DND-41 (cell line): ENCODE data around the gene GLMP.

Source experiments
- CTCF ChIP-seq: IDR thresholded peaks from 2 replicates; pipeline ENCODE4 v1.5.1; 2012; ENCODE audit warnings: borderline replicate concordance, low read length, moderate library complexity, mild to moderate bottlenecking; ENCODE audit not compliant: poor library complexity, severe bottlenecking; ENCODE audit errors: extremely low read depth
- EZH2 ChIP-seq: IDR thresholded peaks from 3 replicates; pipeline ENCODE4 v1.6.1; 2012; ENCODE audit warnings: borderline replicate concordance, low read depth, mild to moderate bottlenecking, moderate library complexity, low read length, inconsistent platforms; ENCODE audit not compliant: severe bottlenecking

- no peak for TF ChIP-seq CTCF
- no peak for TF ChIP-seq EZH2
Measured at GRCh38 chr1:156303241-156303640, 7.8 kb upstream of the GLMP start.
